ENCODE measurements around the gene GALNT8. TPM values are rescaled to one million over a fixed set of nuclear protein-coding genes. Genes with fewer than 3 reads are reported as not detected.

Gene GALNT8
- total RNA-seq, 1 experiment from 2014 or later = not detected

- Histone ChIP-seq H3K9me3 (ENCODE audit: control insufficient read depth in 1 of 2, insufficient read depth in 1 of 2, low read depth in 1 of 2, low read length in 2 of 2) (no peaks in the 10 kb centered on the region), H4K20me1 (ENCODE audit: insufficient read depth) (no peaks in the 10 kb centered on the region), H3K9ac (ENCODE audit: low read length) (no peak overlapping the region), H3K4me3 (replicated peaks in 1 of 2; ENCODE audit: low read depth in 1 of 2, low read length in 2 of 2) (no peak overlapping the region), H3K4me2 (ENCODE audit: low read length) (no peak overlapping the region), H3K36me3 (ENCODE audit: control insufficient read depth in 1 of 2, insufficient read depth in 2 of 2, low read length in 2 of 2) (no peaks in the 10 kb centered on the region), H3K79me2 (ENCODE audit: insufficient read depth, low read length) (no peaks in the 10 kb centered on the region), H3K27ac (ENCODE audit: low read depth, low read length) (no peak overlapping the region), H3K4me1 (ENCODE audit: control insufficient read depth in 1 of 2, insufficient read depth in 2 of 2, low read length in 2 of 2) (no peaks in the 10 kb centered on the region), H3K9me2 (ENCODE audit: insufficient read depth) (no peaks in the 10 kb centered on the region), H2AFZ (ENCODE audit: low read depth, low read length, poor library complexity, severe bottlenecking) (no peak overlapping the region), H3K27me3 (ENCODE audit: insufficient read depth, low read length) (peaks cover 12% of the 10 kb centered on the region; the same call in 1 of the 2 replicates)
- CTCF ChIA-PET = no interaction called here
- no peak for DNase-seq (ENCODE audit: low read depth, low spot score)
- RAD21 ChIA-PET (ENCODE audit: low non-redundant PET in 1 of 2, low total read pairs in 2 of 2, uncharacterized antibody in 2 of 2, unreplicated experiment in 2 of 2) = no interaction called here
- TF ChIP-seq CTCF (IDR thresholded peaks at IDR 0.05 in 2 of 3, conservative IDR thresholded peaks at IDR 0.05 in 1 of 3; ENCODE audit: borderline replicate concordance in 1 of 3, insufficient read depth in 1 of 3, low read depth in 2 of 3, low read length in 2 of 3) (no peak), CBX3 (IDR thresholded peaks at IDR 0.05; ENCODE audit: low read depth) (no peak)
- no peak for ATAC-seq
- BruUV-seq (replicated peaks) = no TSS peak
- intact Hi-C loops (cut with micrococcal nuclease) = no loop called here
- POLR2A ChIA-PET = no interaction called here
These were observed 5.3 kb upstream of the GALNT8 start for GRCh38 chr12:4714879-4715278.

- no peaks in the 10 kb centered on the region for H3K79me2 ChIP-seq (ENCODE audit: insufficient read depth, low read length)
- CTCF ChIA-PET = no interaction called here
- H3K4me3 ChIP-seq (replicated peaks in 1 of 2; ENCODE audit: low read depth in 1 of 2, low read length in 2 of 2) = no peak overlapping the region
- H3K9me3 ChIP-seq (ENCODE audit: control insufficient read depth in 1 of 2, insufficient read depth in 1 of 2, low read depth in 1 of 2, low read length in 2 of 2) = no peaks in the 10 kb centered on the region
- H3K4me2 ChIP-seq (ENCODE audit: low read length) = no peak overlapping the region
- H2AFZ ChIP-seq (ENCODE audit: low read depth, low read length, poor library complexity, severe bottlenecking) = no peak overlapping the region
- 0 out of 2 replicates have a peak, but pooled peaks have one; percentile 42 for ATAC-seq
- intact Hi-C loops (cut with micrococcal nuclease) = no loop called here
- TF ChIP-seq MAX (IDR thresholded peaks at IDR 0.05) = no peak
- no peak for TF ChIP-seq ZBTB33 (IDR thresholded peaks at IDR 0.05; ENCODE audit: extremely low read depth, insufficient replicate concordance, low read length)
- no peak for TF ChIP-seq JUND (IDR thresholded peaks at IDR 0.05)
- no peak for TF ChIP-seq CBX3 (IDR thresholded peaks at IDR 0.05; ENCODE audit: low read depth)
- no peak for TF ChIP-seq SRF (IDR thresholded peaks at IDR 0.05; ENCODE audit: low read depth)
- TF ChIP-seq CEBPB (IDR thresholded peaks at IDR 0.05; ENCODE audit: low read depth) = no peak
- TF ChIP-seq CTCF (IDR thresholded peaks at IDR 0.05 in 2 of 3, conservative IDR thresholded peaks at IDR 0.05 in 1 of 3; ENCODE audit: borderline replicate concordance in 1 of 3, insufficient read depth in 1 of 3, low read depth in 2 of 3, low read length in 2 of 3) = no peak
- no peak for TF ChIP-seq ZFX (IDR thresholded peaks at IDR 0.05)
- no peak for TF ChIP-seq ELF1 (IDR thresholded peaks at IDR 0.05; ENCODE audit: borderline replicate concordance, low read depth)
- TF ChIP-seq YY1 (IDR thresholded peaks at IDR 0.05; ENCODE audit: extremely low read depth, insufficient replicate concordance, low read depth, low read length) = no peak
- no peak overlapping the region for H3K27ac ChIP-seq (ENCODE audit: low read depth, low read length)
- BruUV-seq (replicated peaks) = no TSS peak
- DNase-seq (ENCODE audit: low read depth, low spot score) = no peak
- peaks cover 29% of the 10 kb centered on the region for H3K27me3 ChIP-seq (ENCODE audit: insufficient read depth, low read length)
- H3K4me1 ChIP-seq (ENCODE audit: control insufficient read depth in 1 of 2, insufficient read depth in 2 of 2, low read length in 2 of 2) = no peaks in the 10 kb centered on the region
- RAD21 ChIA-PET (ENCODE audit: low non-redundant PET in 1 of 2, low total read pairs in 2 of 2, uncharacterized antibody in 2 of 2, unreplicated experiment in 2 of 2) = no interaction called here
- H3K9me2 ChIP-seq (ENCODE audit: insufficient read depth) = no peaks in the 10 kb centered on the region
- no peaks in the 10 kb centered on the region for H3K36me3 ChIP-seq (ENCODE audit: control insufficient read depth in 1 of 2, insufficient read depth in 2 of 2, low read length in 2 of 2)
- H4K20me1 ChIP-seq (ENCODE audit: insufficient read depth) = no peaks in the 10 kb centered on the region
- POLR2A ChIA-PET = no interaction called here
- no peak overlapping the region for H3K9ac ChIP-seq (ENCODE audit: low read length)
These were observed 2.4 kb upstream of the GALNT8 start for GRCh38 chr12:4717806-4718205.

Measured in HCT116 (cell line).